H1 (cell line): Measurements from ENCODE around the gene CKB.

ENCODE experiments used
- HDAC2 ChIP-seq, 2 experiments: fragments of 300-600 bp in 1 of 2; sonication (generic) in 1 of 2; IDR thresholded peaks; 2 replicates each; pipeline ENCODE4 v1.6.1; 2011 to 2012; ENCODE audit warnings: low read depth in 2 of 2, low read length in 2 of 2, mild to moderate bottlenecking in 2 of 2, moderate library complexity in 2 of 2, borderline replicate concordance in 1 of 2, inconsistent platforms in 1 of 2
- TF ChIP-seq, protein P1 (sequence below), 3 experiments: IDR thresholded peaks; 1 replicate in 2 of 3; 2 replicates in 1 of 3; pipeline versions ENCODE4 v1.5.1 to v1.6.1; 2011; ENCODE audit warnings: low read length in 3 of 3, mild to moderate bottlenecking in 3 of 3, inconsistent platforms in 2 of 3, low read depth in 1 of 3, moderate library complexity in 1 of 3; ENCODE audit not compliant: insufficient read depth in 1 of 3; ENCODE audit errors: control extremely low read depth in 1 of 3

DNA sequence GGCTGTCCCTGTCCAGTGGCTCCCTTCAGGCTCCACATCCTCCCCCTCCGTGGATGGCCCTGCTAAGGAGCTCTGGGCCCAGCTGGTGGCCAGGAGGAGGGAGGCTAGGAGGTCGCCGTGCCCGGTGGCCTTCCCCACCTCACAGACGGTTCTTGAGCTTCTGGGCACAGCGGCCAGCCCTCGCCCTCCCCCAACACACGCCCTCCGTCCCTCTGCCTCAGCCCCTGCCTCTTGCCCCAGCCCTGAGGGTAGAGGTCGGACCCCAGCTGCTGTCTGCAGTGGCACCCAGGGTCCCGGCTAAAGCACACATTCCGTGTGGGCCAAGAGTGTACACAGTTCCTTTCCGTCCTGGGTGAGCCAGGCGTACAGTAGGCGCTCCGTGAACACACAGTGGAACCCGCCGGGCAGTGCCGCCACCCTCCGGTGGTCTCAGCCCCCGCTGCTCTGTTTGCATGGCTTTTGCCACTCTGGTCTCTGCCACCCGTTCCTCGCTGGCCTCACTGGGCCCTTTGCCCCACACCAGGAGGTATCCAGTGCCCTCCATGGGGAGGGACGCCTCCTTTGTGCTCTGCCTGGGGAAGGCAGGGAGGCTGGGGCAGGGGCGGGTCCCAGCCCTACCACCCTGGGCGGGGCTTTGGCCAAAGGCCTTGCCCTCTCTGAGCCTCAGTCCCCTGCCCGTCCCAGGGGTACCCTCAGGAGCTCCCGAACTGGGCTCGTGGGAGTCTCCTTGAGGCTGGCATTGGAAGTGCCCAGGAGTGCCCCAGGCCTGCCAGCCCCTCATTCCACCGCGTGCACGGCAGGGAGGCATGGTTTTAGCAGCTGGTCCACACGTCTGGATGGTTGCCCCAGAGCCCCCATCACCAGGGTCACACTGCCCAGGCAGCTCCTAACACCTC, 19.3 kb upstream of the CKB start:
- TF ChIP-seq, protein P1, sequence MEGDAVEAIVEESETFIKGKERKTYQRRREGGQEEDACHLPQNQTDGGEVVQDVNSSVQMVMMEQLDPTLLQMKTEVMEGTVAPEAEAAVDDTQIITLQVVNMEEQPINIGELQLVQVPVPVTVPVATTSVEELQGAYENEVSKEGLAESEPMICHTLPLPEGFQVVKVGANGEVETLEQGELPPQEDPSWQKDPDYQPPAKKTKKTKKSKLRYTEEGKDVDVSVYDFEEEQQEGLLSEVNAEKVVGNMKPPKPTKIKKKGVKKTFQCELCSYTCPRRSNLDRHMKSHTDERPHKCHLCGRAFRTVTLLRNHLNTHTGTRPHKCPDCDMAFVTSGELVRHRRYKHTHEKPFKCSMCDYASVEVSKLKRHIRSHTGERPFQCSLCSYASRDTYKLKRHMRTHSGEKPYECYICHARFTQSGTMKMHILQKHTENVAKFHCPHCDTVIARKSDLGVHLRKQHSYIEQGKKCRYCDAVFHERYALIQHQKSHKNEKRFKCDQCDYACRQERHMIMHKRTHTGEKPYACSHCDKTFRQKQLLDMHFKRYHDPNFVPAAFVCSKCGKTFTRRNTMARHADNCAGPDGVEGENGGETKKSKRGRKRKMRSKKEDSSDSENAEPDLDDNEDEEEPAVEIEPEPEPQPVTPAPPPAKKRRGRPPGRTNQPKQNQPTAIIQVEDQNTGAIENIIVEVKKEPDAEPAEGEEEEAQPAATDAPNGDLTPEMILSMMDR (IDR thresholded peaks at IDR 0.05; ENCODE audit: control extremely low read depth in 1 of 3, insufficient read depth in 1 of 3, low read depth in 1 of 3, low read length in 3 of 3): peak in 1 of 3 experiments; percentile 33; a peak in 2 of 4 replicates
- no peak for TF ChIP-seq HDAC2 (IDR thresholded peaks at IDR 0.05; ENCODE audit: borderline replicate concordance in 1 of 2, low read depth in 2 of 2, low read length in 2 of 2)
